AG10803 (cell line): ENCODE measurements around the gene KCNN3.

ENCODE experiments used
- DNase-seq: peaks from one replicate; pipeline ENCODE4 v3.0.0; 2010; ENCODE audit warnings: low read depth
- H3K4me3 ChIP-seq: 2 replicates; pipeline ENCODE4 v1.5.1; 2011; ENCODE audit warnings: mild to moderate bottlenecking, low read length, control low read depth
- TF ChIP-seq, protein P1 (sequence below): conservative IDR thresholded peaks from 2 replicates; pipeline ENCODE4 v1.5.1; 2011; ENCODE audit warnings: mild to moderate bottlenecking, low read length, control low read depth, inconsistent platforms

KCNN3 gene

DNA sequence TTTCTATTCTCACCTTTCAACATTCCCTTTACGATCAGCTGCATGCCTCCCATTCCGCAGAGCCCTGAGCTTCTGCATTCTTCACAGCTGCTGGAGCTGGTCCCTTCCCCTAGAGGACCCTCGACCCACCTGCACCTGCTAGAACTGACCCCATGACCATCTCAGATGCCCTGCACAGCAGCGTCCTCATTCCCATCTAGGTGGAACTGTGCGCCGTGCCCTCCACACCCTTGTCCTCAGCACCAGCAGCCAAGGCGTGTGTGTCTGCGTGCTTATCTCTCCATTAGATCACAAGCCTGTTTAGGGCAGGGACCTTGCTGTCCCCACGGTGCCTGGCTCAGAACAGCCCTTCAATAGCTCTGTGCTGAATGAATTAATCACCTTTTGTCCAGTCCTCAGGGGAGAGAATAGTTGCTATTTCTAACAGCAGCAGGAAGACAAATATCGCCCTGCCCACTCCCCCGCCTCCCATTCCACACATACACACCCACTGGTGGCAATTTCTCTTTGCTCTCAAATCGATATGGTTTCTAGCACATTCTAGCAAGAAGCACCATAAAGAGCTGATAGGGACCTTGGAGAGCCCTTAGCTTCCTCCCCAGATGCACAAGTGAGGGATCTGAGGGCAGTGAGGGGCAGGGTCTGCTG lies 61.7 kb downstream of the KCNN3 start:
- H3K4me3 ChIP-seq: no peak overlapping the region
- TF ChIP-seq, protein P1, sequence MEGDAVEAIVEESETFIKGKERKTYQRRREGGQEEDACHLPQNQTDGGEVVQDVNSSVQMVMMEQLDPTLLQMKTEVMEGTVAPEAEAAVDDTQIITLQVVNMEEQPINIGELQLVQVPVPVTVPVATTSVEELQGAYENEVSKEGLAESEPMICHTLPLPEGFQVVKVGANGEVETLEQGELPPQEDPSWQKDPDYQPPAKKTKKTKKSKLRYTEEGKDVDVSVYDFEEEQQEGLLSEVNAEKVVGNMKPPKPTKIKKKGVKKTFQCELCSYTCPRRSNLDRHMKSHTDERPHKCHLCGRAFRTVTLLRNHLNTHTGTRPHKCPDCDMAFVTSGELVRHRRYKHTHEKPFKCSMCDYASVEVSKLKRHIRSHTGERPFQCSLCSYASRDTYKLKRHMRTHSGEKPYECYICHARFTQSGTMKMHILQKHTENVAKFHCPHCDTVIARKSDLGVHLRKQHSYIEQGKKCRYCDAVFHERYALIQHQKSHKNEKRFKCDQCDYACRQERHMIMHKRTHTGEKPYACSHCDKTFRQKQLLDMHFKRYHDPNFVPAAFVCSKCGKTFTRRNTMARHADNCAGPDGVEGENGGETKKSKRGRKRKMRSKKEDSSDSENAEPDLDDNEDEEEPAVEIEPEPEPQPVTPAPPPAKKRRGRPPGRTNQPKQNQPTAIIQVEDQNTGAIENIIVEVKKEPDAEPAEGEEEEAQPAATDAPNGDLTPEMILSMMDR: no peak
- DNase-seq: no peak

DNA sequence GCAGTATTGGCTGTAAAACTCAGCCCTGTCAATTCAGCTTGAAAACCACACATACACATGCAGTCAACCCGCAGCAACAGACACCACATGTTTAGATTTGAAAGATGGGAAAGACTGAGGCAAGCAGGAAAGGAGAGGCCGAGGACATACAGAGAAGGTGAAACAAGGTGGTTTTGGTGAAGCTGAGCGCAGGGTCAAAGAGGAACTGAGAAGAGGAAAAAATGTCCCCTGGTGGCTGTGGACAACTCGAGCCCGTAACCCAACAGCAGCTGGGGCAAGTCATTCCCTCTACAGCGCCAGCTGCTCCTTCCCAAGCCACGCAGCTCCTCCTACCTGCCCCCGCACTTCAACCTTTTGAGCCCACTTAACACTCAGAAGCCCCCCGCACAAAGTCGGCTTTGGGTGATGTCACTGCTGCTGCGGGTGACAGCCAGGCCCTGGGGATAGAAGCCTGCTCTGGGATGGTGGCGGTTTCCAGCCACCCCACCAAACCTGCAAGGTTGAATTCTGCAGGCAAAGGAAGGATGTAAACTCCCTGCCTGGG lies 63.0 kb downstream of the KCNN3 start:
- no peak for DNase-seq
- H3K4me3 ChIP-seq: no peak overlapping the region

DNA sequence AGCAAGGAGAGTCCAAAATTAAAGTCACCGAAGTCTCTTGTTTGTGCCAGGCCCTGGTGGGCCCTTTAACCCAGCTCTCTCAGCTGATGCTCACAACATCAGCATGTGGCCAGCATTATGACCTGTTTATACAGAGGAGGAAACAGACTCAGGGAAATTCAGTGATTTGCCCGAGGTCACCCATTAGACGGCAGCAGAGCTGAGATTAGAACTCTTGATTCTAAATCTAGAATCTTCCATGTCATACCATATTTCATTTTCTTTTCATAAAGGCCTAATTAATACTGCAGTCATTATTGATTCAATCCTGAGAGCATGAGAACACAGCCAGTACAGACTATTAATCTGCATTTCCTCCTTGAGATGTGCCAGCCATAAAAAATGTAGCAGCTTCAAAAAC lies 63.7 kb downstream of the KCNN3 start:
- DNase-seq: no peak
- no peak overlapping the region for H3K4me3 ChIP-seq
- TF ChIP-seq, protein P1: no peak

More for the DNA sequence above, 63.0 kb downstream of the KCNN3 start:
- TF ChIP-seq, protein P1: no peak

DNA sequence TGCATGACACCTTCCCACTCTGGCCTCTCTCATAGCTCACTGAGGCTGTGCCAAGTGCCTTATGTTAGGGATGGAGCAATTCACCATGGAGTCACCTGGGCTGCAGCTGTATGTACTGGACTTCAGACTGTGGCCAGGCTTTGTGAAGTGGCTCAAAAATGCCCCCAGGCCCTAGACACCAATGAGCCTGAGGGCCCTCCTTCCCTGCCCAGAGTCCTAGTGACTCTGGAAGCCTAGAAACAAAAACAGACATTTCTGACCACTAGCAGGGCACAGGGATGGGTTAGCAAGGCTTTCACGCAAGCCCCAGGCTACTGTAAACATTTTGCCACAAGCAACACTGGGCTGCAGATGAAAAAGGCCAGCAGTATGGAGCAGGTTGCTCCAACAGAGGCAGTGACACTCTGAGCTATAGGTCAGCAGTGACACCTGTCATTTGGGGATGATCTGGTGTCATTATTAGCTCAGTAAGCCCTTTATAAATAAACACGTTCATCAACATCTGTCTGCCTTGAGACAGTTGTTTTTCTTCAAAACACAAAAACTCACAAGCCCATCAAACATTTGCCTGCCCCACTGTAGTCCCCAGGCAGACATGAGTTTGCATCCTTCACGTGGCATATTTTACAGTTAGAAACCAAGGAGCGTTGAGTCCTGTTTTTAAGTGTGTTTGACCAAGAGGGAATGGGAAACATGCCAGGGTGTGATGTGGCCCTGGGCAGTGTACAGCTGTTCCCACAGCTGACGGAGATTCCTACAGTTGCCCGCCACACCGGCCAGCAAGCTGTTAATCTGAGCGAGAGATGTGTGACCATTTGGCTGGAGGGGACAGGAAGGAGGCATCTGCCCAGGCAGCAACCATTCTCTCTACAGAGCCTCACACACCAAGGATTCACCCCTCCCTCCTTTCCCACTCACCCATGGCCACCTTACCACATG lies 66.8 kb downstream of the KCNN3 start:
- DNase-seq: no peak
- TF ChIP-seq, protein P1: no peak
- H3K4me3 ChIP-seq: no peak overlapping the region

DNA sequence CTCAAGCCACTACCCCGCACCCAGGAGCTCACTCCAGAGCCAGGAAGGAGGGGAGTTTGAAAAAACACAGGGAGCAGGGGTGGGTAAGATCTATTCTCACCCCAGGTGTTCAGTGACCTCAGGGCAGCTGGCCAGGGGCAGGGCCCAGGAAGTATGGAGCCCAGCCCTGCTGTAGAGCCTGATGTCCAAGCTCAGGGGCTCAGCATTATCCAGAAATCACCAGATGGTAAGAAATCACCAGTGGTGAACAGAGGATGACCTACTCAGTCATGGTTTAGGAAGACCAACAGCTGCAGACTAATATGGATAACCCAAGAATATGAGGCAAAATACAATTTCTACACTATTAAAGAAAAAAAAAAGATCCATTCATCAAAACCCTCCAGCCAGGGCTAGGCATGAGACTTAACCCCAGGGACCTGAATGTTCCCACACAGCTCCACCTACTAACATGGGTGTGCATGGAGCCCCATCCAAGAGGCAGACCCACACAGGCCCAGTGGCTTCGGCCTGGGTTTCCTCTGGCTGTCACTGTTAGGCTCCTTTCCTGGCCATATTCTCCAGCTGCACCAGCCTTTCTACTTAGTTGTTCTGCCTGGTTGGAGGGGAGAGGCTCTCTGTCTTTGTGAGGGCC lies 67.6 kb downstream of the KCNN3 start:
- H3K4me3 ChIP-seq: no peak overlapping the region
- TF ChIP-seq, protein P1: no peak
- no peak for DNase-seq

DNA sequence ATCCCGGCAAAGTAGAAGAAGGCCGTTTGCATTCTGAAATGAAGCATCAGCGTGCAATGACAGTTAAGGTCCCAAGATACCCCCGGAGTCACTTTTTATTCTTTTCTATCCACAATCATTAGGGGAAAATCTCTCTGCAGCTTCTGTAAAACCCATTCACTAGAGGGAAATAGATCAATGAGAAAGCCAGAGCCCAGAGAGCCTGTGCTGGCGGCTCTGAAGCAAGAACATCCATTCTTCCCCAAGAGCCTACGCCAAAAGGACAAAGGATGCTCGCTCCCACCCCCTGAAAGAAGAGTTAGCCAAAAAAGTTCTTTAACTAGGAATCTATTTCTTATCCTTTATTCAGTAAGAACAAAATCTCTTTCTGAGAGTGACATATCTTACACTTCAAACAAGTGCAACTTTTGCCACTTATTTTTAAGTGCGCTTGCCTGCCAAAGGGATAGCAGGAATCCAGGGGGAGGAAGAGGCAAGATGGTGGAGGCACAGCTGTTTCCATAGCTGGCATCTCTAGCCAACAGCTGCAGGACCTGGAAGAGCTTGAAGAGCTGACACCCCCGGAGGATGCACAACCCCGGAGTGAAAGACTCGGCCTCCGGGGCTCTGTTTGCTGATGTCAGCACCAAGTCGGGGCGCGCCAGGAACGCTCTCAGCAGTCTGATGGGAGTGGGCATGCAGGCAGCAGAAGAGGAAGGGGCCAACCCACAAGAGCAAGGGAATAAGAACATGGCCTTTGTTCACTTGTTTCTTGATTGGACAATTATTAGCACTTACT lies 68.7 kb downstream of the KCNN3 start:
- TF ChIP-seq, protein P1: no peak
- H3K4me3 ChIP-seq: no peak overlapping the region
- DNase-seq: no peak
